Thyroid gland (tissue), 4 donors: ENCODE results near the gene CTNS.

Experiments
- POLR2A ChIP-seq, 2 donors: fragments of 450-650 bp; IDR thresholded peaks; one replicate each; pipeline ENCODE4 v1.6.1; 2017; ENCODE audit warnings: antibody characterized with exemption in 2 of 2, mild to moderate bottlenecking in 2 of 2, moderate library complexity in 1 of 2
- TF ChIP-seq, protein P1 (sequence below), 6 experiments: fragments of 200-600 bp in 3 of 6; fragments of 450-650 bp in 3 of 6; sonication (generic) in 3 of 6; IDR thresholded peaks; one replicate each; pipeline ENCODE4 v1.5.1; 2016 to 2019; ENCODE audit warnings: antibody characterized with exemption in 6 of 6, mild to moderate bottlenecking in 2 of 6, inconsistent platforms in 1 of 6, moderate library complexity in 1 of 6

DNA sequence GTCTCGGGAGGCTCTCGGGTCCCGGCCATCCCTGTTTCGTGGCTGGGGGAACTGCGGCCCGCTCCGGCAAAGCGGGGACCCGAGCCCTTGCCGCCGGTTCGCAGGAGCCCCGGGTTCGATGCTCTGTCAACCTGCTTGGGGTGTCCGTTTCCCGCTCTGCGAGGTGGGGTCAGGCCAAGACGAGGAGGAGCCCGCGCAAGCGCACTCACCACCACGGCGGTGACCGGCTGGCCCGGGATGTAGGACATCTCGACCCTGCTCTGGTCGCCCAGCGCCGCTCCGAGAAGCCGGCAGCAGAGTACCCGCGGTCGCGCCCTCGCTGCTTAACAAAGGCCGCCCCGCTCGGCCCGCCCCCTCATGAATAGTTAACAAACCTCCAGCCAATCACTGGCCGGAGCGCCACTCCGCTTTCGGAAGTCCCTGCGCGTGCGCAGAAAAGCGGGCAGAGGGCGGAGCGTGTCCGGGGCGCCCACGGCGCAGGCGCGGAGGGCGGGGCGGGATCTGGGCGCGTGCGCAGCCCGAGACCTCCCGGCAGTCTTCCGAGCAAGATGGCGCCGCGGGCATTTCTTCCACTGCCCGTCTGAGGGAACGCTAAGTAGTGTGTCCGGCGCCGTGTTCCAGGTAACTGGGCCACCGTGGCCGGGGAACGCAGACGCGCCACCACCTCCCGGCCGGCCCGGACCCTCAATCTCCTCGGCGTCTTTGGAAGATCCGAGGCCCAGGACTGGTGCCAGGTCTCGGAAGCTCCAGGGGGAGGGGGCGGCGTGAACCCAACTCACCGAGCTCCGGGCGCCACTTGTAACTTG is 31.9 kb downstream of the CTNS start, which contains the start of the genes EMC6 and TAX1BP3:
- TF ChIP-seq, protein P1, sequence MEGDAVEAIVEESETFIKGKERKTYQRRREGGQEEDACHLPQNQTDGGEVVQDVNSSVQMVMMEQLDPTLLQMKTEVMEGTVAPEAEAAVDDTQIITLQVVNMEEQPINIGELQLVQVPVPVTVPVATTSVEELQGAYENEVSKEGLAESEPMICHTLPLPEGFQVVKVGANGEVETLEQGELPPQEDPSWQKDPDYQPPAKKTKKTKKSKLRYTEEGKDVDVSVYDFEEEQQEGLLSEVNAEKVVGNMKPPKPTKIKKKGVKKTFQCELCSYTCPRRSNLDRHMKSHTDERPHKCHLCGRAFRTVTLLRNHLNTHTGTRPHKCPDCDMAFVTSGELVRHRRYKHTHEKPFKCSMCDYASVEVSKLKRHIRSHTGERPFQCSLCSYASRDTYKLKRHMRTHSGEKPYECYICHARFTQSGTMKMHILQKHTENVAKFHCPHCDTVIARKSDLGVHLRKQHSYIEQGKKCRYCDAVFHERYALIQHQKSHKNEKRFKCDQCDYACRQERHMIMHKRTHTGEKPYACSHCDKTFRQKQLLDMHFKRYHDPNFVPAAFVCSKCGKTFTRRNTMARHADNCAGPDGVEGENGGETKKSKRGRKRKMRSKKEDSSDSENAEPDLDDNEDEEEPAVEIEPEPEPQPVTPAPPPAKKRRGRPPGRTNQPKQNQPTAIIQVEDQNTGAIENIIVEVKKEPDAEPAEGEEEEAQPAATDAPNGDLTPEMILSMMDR (IDR thresholded peaks at IDR 0.05): no peak
- peak; percentile 71 to 96 for TF ChIP-seq POLR2A (IDR thresholded peaks at IDR 0.05)
